K562 (cell line): Measurements from ENCODE around the gene SHISAL2B. TPM values are rescaled to one million over a fixed set of nuclear protein-coding genes. Genes with fewer than 3 reads are reported as not detected.

ENCODE experiments used
- ATAC-seq: fragments of 200-7000 bp; cut with Tn5 transposase; 3 replicates; pipeline ENCODE4 v1.9.1; 2020; ENCODE audit warnings: moderate library complexity
- BruUV-seq: library from RNA; stranded (reverse); fragments of 400-500 nt; replicated peaks from 2 replicates; lab custom pipeline; 2021; lab: Mats Ljungman, UMichigan
- CTCF ChIA-PET: fragments of 300-600 bp; formaldehyde crosslinking; extraction: SDS; loops from one replicate; lab custom pipeline; 2021; ENCODE audit warnings: low intra/inter-chr PET ratio; lab: Yijun Ruan, JAX
- POLR2A ChIA-PET: fragments of 300-600, 350-650 bp; sonication (Branson Sonifier 250); formaldehyde crosslinking; extraction: SDS; loops from one replicate; lab custom pipeline; 2021; ENCODE audit warnings: antibody characterized with exemption, inconsistent platforms; lab: Yijun Ruan, JAX
- DNase-seq, 4 experiments: peaks; one replicate each; pipeline versions ENCODE4 v3.0.0 to v3.0.0-alpha.2; 2011 to 2018; ENCODE audit warnings: low spot score in 3 of 4, mixed read lengths in 3 of 4; ENCODE audit errors: extremely low read depth in 1 of 4
- FAIRE-seq: peaks from 2 replicates; lab custom pipeline; 2011; peaks lifted over from hg19 to GRCh38; lab: Jason Lieb, UNC
- H2AFZ ChIP-seq: 2 replicates; pipeline ENCODE4 v1.6.0; 2011; ENCODE audit warnings: low read depth, low read length, control low read depth, inconsistent platforms
- H3K27ac ChIP-seq: fragments of 200-600 bp; 3 replicates; pipeline ENCODE4 v1.8.0; 2011; ENCODE audit warnings: low read depth, mild to moderate bottlenecking, control low read depth, inconsistent platforms, low read length, moderate library complexity, mixed read lengths; ENCODE audit errors: extremely low read depth
- H3K27me3 ChIP-seq, 2 experiments: fragments of 300-600 bp in 1 of 2; 2 replicates in 1 of 2; 3 replicates in 1 of 2; pipeline versions ENCODE4 v1.6.0 to v1.8.0; 2011; ENCODE audit warnings: inconsistent platforms in 2 of 2, low read length in 2 of 2, mild to moderate bottlenecking in 1 of 2, mixed read lengths in 1 of 2, moderate library complexity in 1 of 2; ENCODE audit not compliant: control insufficient read depth in 2 of 2, insufficient read depth in 2 of 2
- H3K36me3 ChIP-seq: fragments of 300-600 bp; 3 replicates; pipeline ENCODE4 v1.8.0; 2011; ENCODE audit warnings: mild to moderate bottlenecking, low read length, inconsistent platforms; ENCODE audit not compliant: control insufficient read depth, insufficient read depth
- H3K4me1 ChIP-seq, 2 experiments: fragments of 200-600 bp in 1 of 2; replicated peaks in 1 of 2; 2 replicates in 1 of 2; 3 replicates in 1 of 2; pipeline versions ENCODE4 v1.5.1 to v1.8.0; 2011; ENCODE audit warnings: inconsistent platforms in 2 of 2, low read length in 2 of 2, mild to moderate bottlenecking in 1 of 2, mixed read lengths in 1 of 2, moderate library complexity in 1 of 2; ENCODE audit not compliant: control insufficient read depth in 2 of 2, insufficient read depth in 2 of 2
- H3K4me2 ChIP-seq: 2 replicates; pipeline ENCODE4 v1.6.1; 2011; ENCODE audit warnings: low read length, control low read depth, inconsistent platforms, mixed read lengths; ENCODE audit not compliant: insufficient read depth
- H3K4me3 ChIP-seq: fragments of 200-600 bp; sonication (generic), shearing (Covaris generic); 2 replicates; pipeline ENCODE4 v1.5.1; 2016; ENCODE audit warnings: control low read depth, inconsistent platforms
- H3K79me2 ChIP-seq: fragments of 200-600 bp; 3 replicates; pipeline ENCODE4 v1.8.0; 2011; ENCODE audit warnings: low read length, inconsistent platforms; ENCODE audit not compliant: control insufficient read depth, insufficient read depth
- H3K9ac ChIP-seq, 2 experiments: 2 replicates each; pipeline versions ENCODE4 v1.6.0 to v1.6.1; 2011; ENCODE audit warnings: low read depth in 2 of 2, low read length in 2 of 2, control low read depth in 1 of 2, inconsistent platforms in 1 of 2, mild to moderate bottlenecking in 1 of 2, mixed read lengths in 1 of 2; ENCODE audit not compliant: insufficient read depth in 1 of 2
- H3K9me1 ChIP-seq: one replicate; pipeline ENCODE4 v1.6.0; 2011; ENCODE audit warnings: inconsistent platforms, mild to moderate bottlenecking, low read length, moderate library complexity; ENCODE audit not compliant: control insufficient read depth, insufficient read depth
- H3K9me3 ChIP-seq: replicated peaks from 2 replicates; pipeline ENCODE4 v1.5.1; 2011; ENCODE audit warnings: low read depth, low read length, inconsistent platforms; ENCODE audit not compliant: control insufficient read depth, insufficient read depth
- H4K20me1 ChIP-seq: replicated peaks from 2 replicates; pipeline ENCODE4 v1.6.1; 2011; ENCODE audit warnings: low read length, inconsistent platforms, mixed read lengths; ENCODE audit not compliant: control insufficient read depth, insufficient read depth
- BHLHE40 ChIP-seq: IDR thresholded peaks from 2 replicates; pipeline ENCODE4 v1.6.1; 2011; ENCODE audit warnings: low read length, improper control_type of control experiment
- CBFA2T2 ChIP-seq: fragments of 450-650 bp; conservative IDR thresholded peaks from 2 replicates; pipeline ENCODE4 v1.6.1; 2017; ENCODE audit warnings: mild to moderate bottlenecking
- CBFB ChIP-seq: sonication (generic); formaldehyde crosslinking; IDR thresholded peaks from 2 replicates; pipeline ENCODE4 v1.4.0; 2020; ENCODE audit warnings: mild to moderate bottlenecking, missing genetic modification reagents
- CEBPB ChIP-seq: fragments of 450-650 bp; IDR thresholded peaks from 2 replicates; pipeline ENCODE4 v1.6.1; 2016; ENCODE audit warnings: missing genetic modification characterization, missing compliant biosample characterization
- DPF2 ChIP-seq: fragments of 450-650 bp; IDR thresholded peaks from 2 replicates; pipeline ENCODE4 v1.6.1; 2016
- IRF2 ChIP-seq: sonication (generic); formaldehyde crosslinking; IDR thresholded peaks from 2 replicates; pipeline ENCODE4 v1.8.1; 2022; ENCODE audit warnings: mild to moderate bottlenecking, missing genetic modification reagents
- KLF6 ChIP-seq: fragments of 250-450 bp; sonication (Bioruptor Pico); IDR thresholded peaks from 2 replicates; pipeline ENCODE4 v1.4.0; 2020; ENCODE audit warnings: mild to moderate bottlenecking, moderate library complexity, borderline replicate concordance
- MNT ChIP-seq, 2 experiments: fragments of 450-650 bp; conservative IDR thresholded peaks; 2 replicates each; pipeline ENCODE4 v1.6.1; 2017; ENCODE audit warnings: mild to moderate bottlenecking in 2 of 2, moderate library complexity in 2 of 2
- OTX1 ChIP-seq: fragments of 450-650 bp; formaldehyde crosslinking; IDR thresholded peaks from 2 replicates; pipeline ENCODE4 v1.4.0; 2022; ENCODE audit warnings: mild to moderate bottlenecking
- SETDB1 ChIP-seq: IDR thresholded peaks from one replicate; pipeline ENCODE4 v1.6.1; 2012; ENCODE audit warnings: low read length, control low read depth, inconsistent platforms
- SOX6 ChIP-seq: fragments of 450-650 bp; IDR thresholded peaks from 2 replicates; pipeline ENCODE4 v1.6.1; 2014; ENCODE audit warnings: mild to moderate bottlenecking
- STAT6 ChIP-seq: sonication (generic); formaldehyde crosslinking; IDR thresholded peaks from 2 replicates; pipeline ENCODE4 v1.8.1; 2023; ENCODE audit warnings: mild to moderate bottlenecking, missing genetic modification reagents
- TAL1 ChIP-seq: fragments of 450-650 bp; IDR thresholded peaks from 2 replicates; pipeline ENCODE4 v1.6.1; 2016; ENCODE audit warnings: mild to moderate bottlenecking
- ZNF134 ChIP-seq: fragments of 250-450 bp; sonication (Bioruptor Pico); conservative IDR thresholded peaks from 2 replicates; pipeline ENCODE4 v1.4.0; 2020
- ZNF639 ChIP-seq, 2 experiments: fragments of 200-800 bp in 1 of 2; sonication (Bioruptor generic) in 1 of 2; sonication (generic) in 1 of 2; formaldehyde crosslinking in 1 of 2; IDR thresholded peaks in 1 of 2; conservative IDR thresholded peaks in 1 of 2; 2 replicates each; pipeline versions ENCODE4 v1.5.0 to v1.6.1; 2016 to 2020; ENCODE audit warnings: missing compliant biosample characterization in 1 of 2, missing genetic modification characterization in 1 of 2, missing genetic modification reagents in 1 of 2
- WGBS: fragments of 100-300 bp; shearing (Covaris generic); methylation state at CpG from one replicate; pipeline ENCODE4 v1.1.6; 2016; ENCODE audit warnings: low coverage, mixed read lengths; ENCODE audit not compliant: insufficient coverage; ENCODE audit errors: missing lambda C conversion rate; 5-methylcytosine and 5-hydroxymethylcytosine counted together
- in situ Hi-C: fragments of 300-500 bp; cut with MboI; formaldehyde crosslinking; loops from 4 replicates; pipeline ENCODE4 v1.15.0; 2018; ENCODE audit warnings: inconsistent platforms, mixed read lengths
- intact Hi-C: fragments of 100-400 bp; cut with micrococcal nuclease; formaldehyde crosslinking; loops from 2 replicates; pipeline ENCODE4 v1.14.2; 2022
- polyA plus RNA-seq, 8 experiments: library from polyadenylated mRNA; depleted of rRNA in 4 of 8; stranded (reverse) in 5 of 8; unstranded in 3 of 8; fragments of >200 nt; fragmentation: Nextera tagmentation in 2 of 8; fragmentation: Illumina TruSeq in 1 of 8; extraction: Ambion mirVana in 2 of 8; extraction: Trizol in 1 of 8; gene quantifications; 2 replicates each; pipeline versions ENCODE4 v1.2.1 to v1.2.3, GENCODE V29; 2011 to 2014; ENCODE audit warnings: inconsistent platforms in 1 of 8, missing spikeins in 1 of 8
- total RNA-seq, 7 experiments: library from RNA; depleted of rRNA in 6 of 7; stranded (reverse); fragments of >200 nt in 6 of 7; fragmentation: Illumina TruSeq in 2 of 7; extraction: Trizol in 2 of 7; gene quantifications; 2 replicates each; pipeline versions ENCODE4 v1.2.1 to v1.2.3, GENCODE V29; 2011 to 2021; ENCODE audit warnings: low replicate concordance in 1 of 7

The SHISAL2B gene
- total and polyA plus RNA-seq, 9 of the 15 experiments (the other 6 are each of a cell fraction or from before 2014, with no cell fraction given) = not detected

- TF ChIP-seq MNT (conservative IDR thresholded peaks at IDR 0.05) = 0 out of 4 replicates have a peak, but pooled peaks of 1 of the 2 experiments have one; percentile 15
- peak; percentile 79 for TF ChIP-seq CBFA2T2
- peak; percentile 55; the same call in 1 of the 2 replicates for TF ChIP-seq CEBPB (tag)
- no peak for TF ChIP-seq OTX1 (CRISPR knock-in tag)
- no peak for TF ChIP-seq IRF2 (CRISPR knock-in tag)
- peak; percentile 55; the same call in 1 of the 2 replicates for TF ChIP-seq TAL1
- TF ChIP-seq DPF2 = 0 out of 2 replicates have a peak, but pooled peaks have one; percentile 39
- TF ChIP-seq SOX6 = peak; percentile 59; the same call in 1 of the 2 replicates
Observed at GRCh38 chr5:64759960-64760660, 69.8 kb downstream of the SHISAL2B start (continued).

- 91% methylated on average over 4 of the region's 4 CpGs for WGBS
- Histone ChIP-seq H3K4me1 (peaks cover 0 to 25% of the 10 kb centered on the region in 2 experiments; a peak in 2 of 5 replicates), H3K79me2 (peaks cover 73% of the 10 kb centered on the region), H3K4me3 (no peak overlapping the region), H2AFZ (no peak overlapping the region), H3K9me3 (no peaks in the 10 kb centered on the region), H4K20me1 (0 out of 2 replicates have a peak, but pooled peaks cover 4% of the 10 kb centered on the region), H3K27me3 (no peaks in the 10 kb centered on the region), H3K9me1 (no peaks in the 10 kb centered on the region), H3K4me2 (no peak overlapping the region), H3K9ac (no peak overlapping the region), H3K36me3 (peaks cover 42% of the 10 kb centered on the region), H3K27ac (no peak overlapping the region)
- no peak for FAIRE-seq
- no peak for ATAC-seq
- in situ Hi-C loops (no loop called here), intact Hi-C loops (no loop called here)
- DNase-seq = no peak
- no TSS peak for BruUV-seq
- POLR2A ChIA-PET = interaction anchor here (0.9 kb wide), 1 partner anchor 38 kb away, joined by 3 read pairs; no protein-coding TSS in a partner anchor
- CTCF ChIA-PET = no interaction called here
- TF ChIP-seq ZNF134 (CRISPR knock-in tag) = no peak
- TF ChIP-seq SETDB1 = no peak
- no peak for TF ChIP-seq BHLHE40
- TF ChIP-seq STAT6 = no peak
- TF ChIP-seq CEBPB (tag) = no peak
- TF ChIP-seq ZNF639 (CRISPR knock-in tag; conservative IDR thresholded peaks at IDR 0.05 in 1 of 2, IDR thresholded peaks at IDR 0.05 in 1 of 2) = no peak
- no peak for TF ChIP-seq CBFB (CRISPR knock-in tag)
- no peak for TF ChIP-seq KLF6 (CRISPR knock-in tag)
Observed at GRCh38 chr5:64763948-64764503, 73.7 kb downstream of the SHISAL2B start.
